ENCODE data around the gene AKAP6. TPM values are rescaled to one million over a fixed set of nuclear protein-coding genes. Genes with fewer than 3 reads are reported as not detected.

The AKAP6 gene, protein sequence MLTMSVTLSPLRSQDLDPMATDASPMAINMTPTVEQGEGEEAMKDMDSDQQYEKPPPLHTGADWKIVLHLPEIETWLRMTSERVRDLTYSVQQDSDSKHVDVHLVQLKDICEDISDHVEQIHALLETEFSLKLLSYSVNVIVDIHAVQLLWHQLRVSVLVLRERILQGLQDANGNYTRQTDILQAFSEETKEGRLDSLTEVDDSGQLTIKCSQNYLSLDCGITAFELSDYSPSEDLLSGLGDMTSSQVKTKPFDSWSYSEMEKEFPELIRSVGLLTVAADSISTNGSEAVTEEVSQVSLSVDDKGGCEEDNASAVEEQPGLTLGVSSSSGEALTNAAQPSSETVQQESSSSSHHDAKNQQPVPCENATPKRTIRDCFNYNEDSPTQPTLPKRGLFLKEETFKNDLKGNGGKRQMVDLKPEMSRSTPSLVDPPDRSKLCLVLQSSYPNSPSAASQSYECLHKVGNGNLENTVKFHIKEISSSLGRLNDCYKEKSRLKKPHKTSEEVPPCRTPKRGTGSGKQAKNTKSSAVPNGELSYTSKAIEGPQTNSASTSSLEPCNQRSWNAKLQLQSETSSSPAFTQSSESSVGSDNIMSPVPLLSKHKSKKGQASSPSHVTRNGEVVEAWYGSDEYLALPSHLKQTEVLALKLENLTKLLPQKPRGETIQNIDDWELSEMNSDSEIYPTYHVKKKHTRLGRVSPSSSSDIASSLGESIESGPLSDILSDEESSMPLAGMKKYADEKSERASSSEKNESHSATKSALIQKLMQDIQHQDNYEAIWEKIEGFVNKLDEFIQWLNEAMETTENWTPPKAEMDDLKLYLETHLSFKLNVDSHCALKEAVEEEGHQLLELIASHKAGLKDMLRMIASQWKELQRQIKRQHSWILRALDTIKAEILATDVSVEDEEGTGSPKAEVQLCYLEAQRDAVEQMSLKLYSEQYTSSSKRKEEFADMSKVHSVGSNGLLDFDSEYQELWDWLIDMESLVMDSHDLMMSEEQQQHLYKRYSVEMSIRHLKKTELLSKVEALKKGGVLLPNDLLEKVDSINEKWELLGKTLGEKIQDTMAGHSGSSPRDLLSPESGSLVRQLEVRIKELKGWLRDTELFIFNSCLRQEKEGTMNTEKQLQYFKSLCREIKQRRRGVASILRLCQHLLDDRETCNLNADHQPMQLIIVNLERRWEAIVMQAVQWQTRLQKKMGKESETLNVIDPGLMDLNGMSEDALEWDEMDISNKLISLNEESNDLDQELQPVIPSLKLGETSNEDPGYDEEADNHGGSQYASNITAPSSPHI (N-terminal part only)
- 0.53 and 1.2 TPM in 2 replicates for total RNA-seq

DNA sequence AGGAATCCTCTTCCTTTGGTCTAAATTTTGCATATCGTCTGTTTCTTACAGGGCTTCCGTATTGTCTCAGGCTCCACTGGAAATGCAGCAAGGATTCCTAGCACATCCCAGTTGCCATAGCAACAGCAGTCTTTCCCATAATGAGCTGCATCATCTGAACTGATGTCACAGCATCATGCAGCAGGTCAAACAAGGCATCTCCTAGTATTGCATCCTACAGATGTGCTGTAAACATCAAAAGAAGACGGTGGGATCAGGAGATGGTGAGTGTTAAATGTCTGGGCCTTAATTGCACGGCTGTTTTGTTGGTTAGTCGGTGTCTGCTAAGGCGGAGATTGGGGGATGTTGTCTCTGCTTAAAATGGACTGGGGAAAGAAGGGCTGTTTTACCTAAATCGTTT lies at the start of gene AKAP6:
AKAP6 (plus strand) TSS at position 153 of the 400 bp plus-strand sequence. CDS start 104,196 bp downstream, outside the sequence.
- ChIA-PET POLR2A (no interaction called here), CTCF (no interaction called here)
- intact Hi-C loops (cut with micrococcal nuclease), result no loop called here
- Mint-ChIP-seq H3K9me3 (peaks cover 3% of the 10 kb centered on the region), H3K27ac (no peak within 1 kb of the TSS), H3K36me3 (ENCODE audit: low read depth) (no peaks in the 10 kb centered on the region), H3K4me1 (no peaks in the 10 kb centered on the region), H3K4me3 (no peak within 1 kb of the TSS), H3K27me3 (no peaks in the 10 kb centered on the region)
- TF ChIP-seq, protein P1, sequence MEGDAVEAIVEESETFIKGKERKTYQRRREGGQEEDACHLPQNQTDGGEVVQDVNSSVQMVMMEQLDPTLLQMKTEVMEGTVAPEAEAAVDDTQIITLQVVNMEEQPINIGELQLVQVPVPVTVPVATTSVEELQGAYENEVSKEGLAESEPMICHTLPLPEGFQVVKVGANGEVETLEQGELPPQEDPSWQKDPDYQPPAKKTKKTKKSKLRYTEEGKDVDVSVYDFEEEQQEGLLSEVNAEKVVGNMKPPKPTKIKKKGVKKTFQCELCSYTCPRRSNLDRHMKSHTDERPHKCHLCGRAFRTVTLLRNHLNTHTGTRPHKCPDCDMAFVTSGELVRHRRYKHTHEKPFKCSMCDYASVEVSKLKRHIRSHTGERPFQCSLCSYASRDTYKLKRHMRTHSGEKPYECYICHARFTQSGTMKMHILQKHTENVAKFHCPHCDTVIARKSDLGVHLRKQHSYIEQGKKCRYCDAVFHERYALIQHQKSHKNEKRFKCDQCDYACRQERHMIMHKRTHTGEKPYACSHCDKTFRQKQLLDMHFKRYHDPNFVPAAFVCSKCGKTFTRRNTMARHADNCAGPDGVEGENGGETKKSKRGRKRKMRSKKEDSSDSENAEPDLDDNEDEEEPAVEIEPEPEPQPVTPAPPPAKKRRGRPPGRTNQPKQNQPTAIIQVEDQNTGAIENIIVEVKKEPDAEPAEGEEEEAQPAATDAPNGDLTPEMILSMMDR (IDR thresholded peaks at IDR 0.05), result no peak
- no peak for ATAC-seq (ENCODE audit: low read depth)
- no peak for DNase-seq

DNA sequence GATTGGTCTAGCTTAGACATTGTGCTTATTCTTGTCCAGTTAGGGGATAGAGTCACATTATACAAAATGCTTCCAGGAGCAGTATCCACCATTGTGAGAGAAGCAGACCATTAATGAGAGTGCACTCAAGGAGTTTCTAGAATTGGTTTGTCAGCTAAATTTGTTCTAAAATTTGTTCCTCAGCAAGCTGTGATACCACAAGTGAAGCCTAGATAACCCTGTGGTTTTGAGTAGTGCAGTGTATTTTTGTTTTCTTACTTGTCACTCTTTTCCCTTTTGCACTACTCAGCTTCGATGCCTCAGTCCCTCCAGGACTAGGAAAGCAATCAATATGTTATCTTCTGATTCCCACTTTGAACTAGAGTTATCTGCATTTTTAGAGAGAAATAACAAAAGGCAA lies 42.5 kb upstream of the AKAP6 start:
- Mint-ChIP-seq H3K4me1 (no peaks in the 10 kb centered on the region), H3K27ac (no peak overlapping the region), H3K9me3 (peaks cover 10% of the 10 kb centered on the region), H3K4me3 (no peak overlapping the region), H3K27me3 (no peaks in the 10 kb centered on the region), H3K36me3 (ENCODE audit: low read depth) (no peaks in the 10 kb centered on the region)
- TF ChIP-seq, protein P1 (IDR thresholded peaks at IDR 0.05), result no peak
- DNase-seq, result no peak
- no peak for ATAC-seq (ENCODE audit: low read depth)
- ChIA-PET CTCF (no interaction called here), POLR2A (no interaction called here)
- intact Hi-C loops (cut with micrococcal nuclease), result no loop called here

DNA sequence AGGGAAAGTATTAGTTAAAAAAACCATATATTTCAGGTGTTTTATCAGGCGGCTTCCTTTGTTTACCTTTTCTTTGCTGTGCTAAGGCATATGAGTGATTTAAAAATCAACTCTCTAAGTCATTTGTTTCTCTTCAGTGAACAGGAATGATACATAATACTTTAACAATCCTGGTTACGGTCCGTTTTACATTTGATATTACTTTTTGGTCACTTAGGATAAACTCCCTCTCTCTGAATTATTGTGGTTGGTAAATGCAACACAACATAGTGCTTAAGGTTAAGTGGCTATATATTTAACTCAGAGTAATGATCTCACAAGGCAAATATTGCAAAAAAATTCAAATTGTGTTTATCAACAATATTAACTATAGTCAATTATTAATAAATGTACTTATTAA lies 32.7 kb upstream of the AKAP6 start:
- intact Hi-C loops (cut with micrococcal nuclease), result no loop called here
- Mint-ChIP-seq H3K36me3 (ENCODE audit: low read depth) (no peaks in the 10 kb centered on the region), H3K27me3 (no peaks in the 10 kb centered on the region), H3K4me3 (no peak overlapping the region), H3K9me3 (no peaks in the 10 kb centered on the region), H3K27ac (no peak overlapping the region), H3K4me1 (no peaks in the 10 kb centered on the region)
- ChIA-PET CTCF (no interaction called here), POLR2A (no interaction called here)
- no peak for ATAC-seq (ENCODE audit: low read depth)
- TF ChIP-seq, protein P1 (IDR thresholded peaks at IDR 0.05), result no peak
- DNase-seq, result no peak

DNA sequence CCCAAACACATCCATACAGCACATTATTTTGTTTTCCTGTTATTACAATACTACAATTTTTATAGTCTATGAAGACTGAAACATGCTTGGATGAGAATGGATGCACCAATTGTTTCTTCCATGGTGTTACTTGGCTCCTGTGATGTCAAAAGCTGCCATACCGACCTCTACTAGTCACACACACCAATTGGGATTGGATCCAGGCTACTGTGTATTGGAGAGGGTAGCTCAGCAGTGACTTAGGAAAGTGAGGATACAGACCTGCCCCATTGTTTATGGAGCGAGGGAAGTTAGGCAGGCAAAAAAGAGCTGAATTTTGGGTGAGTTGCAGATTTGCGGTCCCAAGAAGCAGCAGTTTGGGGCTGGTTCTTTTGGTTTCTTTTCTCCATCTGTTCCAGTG lies 30.8 kb upstream of the AKAP6 start:
- H3K36me3 Mint-ChIP-seq (ENCODE audit: low read depth), result no peaks in the 10 kb centered on the region
- H3K27ac Mint-ChIP-seq, result no peak overlapping the region
- no peaks in the 10 kb centered on the region for H3K9me3 Mint-ChIP-seq
- ATAC-seq (ENCODE audit: low read depth), result no peak
- no peak overlapping the region for H3K4me3 Mint-ChIP-seq
- POLR2A ChIA-PET, result no interaction called here
- no peak for DNase-seq
- CTCF ChIA-PET, result no interaction called here
- H3K4me1 Mint-ChIP-seq, result no peaks in the 10 kb centered on the region
- intact Hi-C loops (cut with micrococcal nuclease), result no loop called here
- TF ChIP-seq, protein P1 (IDR thresholded peaks at IDR 0.05), result no peak
- H3K27me3 Mint-ChIP-seq, result no peaks in the 10 kb centered on the region
